ENCODE measurements around the gene NR6A1.

NR6A1 gene

GRCh38 chr9:124720429-124721108 is 50.5 kb downstream of the NR6A1 start:
- no peak for DNase-seq

- DNase-seq, result no peak
These were observed 52.2 kb downstream of the NR6A1 start for GRCh38 chr9:124718928-124719327.

- DNase-seq, result no peak
These were observed 53.5 kb downstream of the NR6A1 start for GRCh38 chr9:124717597-124717996.

- no peak for DNase-seq
These were observed 54.3 kb downstream of the NR6A1 start for GRCh38 chr9:124716808-124717207.

- DNase-seq, result no peak
These were observed 60.3 kb downstream of the NR6A1 start for GRCh38 chr9:124710766-124711165.

- DNase-seq, result no peak
These were observed 61.8 kb downstream of the NR6A1 start for GRCh38 chr9:124709292-124709690.

- DNase-seq, result no peak
These were observed 62.3 kb downstream of the NR6A1 start for GRCh38 chr9:124708633-124709291.

- no peak for DNase-seq
These were observed 63.0 kb downstream of the NR6A1 start for GRCh38 chr9:124708074-124708473.

- no peak for DNase-seq
These were observed 63.4 kb downstream of the NR6A1 start for GRCh38 chr9:124707666-124708065.

- no peak for DNase-seq
These were observed 64.4 kb downstream of the NR6A1 start for GRCh38 chr9:124706685-124707084.

- DNase-seq, result no peak
These were observed 71.5 kb downstream of the NR6A1 start for GRCh38 chr9:124699575-124699974.

- DNase-seq, result no peak
These were observed 72.8 kb downstream of the NR6A1 start for GRCh38 chr9:124698265-124698664.

GRCh38 chr9:124697326-124698200 is 73.5 kb downstream of the NR6A1 start:
- DNase-seq, result no peak

GRCh38 chr9:124696101-124696500 is 75.0 kb downstream of the NR6A1 start:
- DNase-seq, result no peak

GRCh38 chr9:124695280-124695890 is 75.7 kb downstream of the NR6A1 start:
- DNase-seq, result no peak

GRCh38 chr9:124694414-124695279 is 76.5 kb downstream of the NR6A1 start:
- DNase-seq, result no peak

GRCh38 chr9:124693403-124693802 is 77.7 kb downstream of the NR6A1 start:
- DNase-seq, result no peak

- no peak for DNase-seq
These were observed 82.7 kb downstream of the NR6A1 start for GRCh38 chr9:124688238-124688904.

- no peak for DNase-seq
These were observed 84.2 kb downstream of the NR6A1 start for GRCh38 chr9:124686918-124687317.

GRCh38 chr9:124685217-124685616 is 85.9 kb downstream of the NR6A1 start:
- DNase-seq, result no peak

GRCh38 chr9:124684169-124684568 is 86.9 kb downstream of the NR6A1 start:
- no peak for DNase-seq

- no peak for DNase-seq
These were observed 88.1 kb downstream of the NR6A1 start for GRCh38 chr9:124683043-124683442.

Measured in CD4-positive, alpha-beta T cell treated with Interleukin-17A for 1 hour (primary cell).